OCI-LY3 (cell line): ENCODE measurements around the gene KLHL4.
"Not testable (repeated sequence)": the region's sequence is repeated elsewhere in the genome, so short reads cannot be mapped to it uniquely, and the experiment has no call there.

Source experiments
- H2AFZ ChIP-seq: fragments of 200-600, 300-600 bp; shearing (Covaris generic); 2 replicates; pipeline ENCODE4 v1.6.0; 2014; ENCODE audit warnings: antibody characterized with exemption, low read depth, low read length
- H3K27ac ChIP-seq: fragments of 200-600, 300-600 bp; sonication (generic); 2 replicates; pipeline ENCODE4 v1.5.1; 2014; ENCODE audit warnings: mild to moderate bottlenecking, low read length, moderate library complexity, mixed read lengths
- H3K27me3 ChIP-seq: fragments of 200-600, 300-600 bp; sonication (generic); 2 replicates; pipeline ENCODE4 v1.6.1; 2014; ENCODE audit warnings: low read depth, low read length, mixed read lengths
- H3K36me3 ChIP-seq: fragments of 200-600, 300-600 bp; sonication (generic); replicated peaks from 2 replicates; pipeline ENCODE3; 2014; ENCODE audit warnings: low read depth, low read length, mixed read lengths
- H3K4me1 ChIP-seq: fragments of 300-600, 200-600 bp; sonication (generic); 2 replicates; pipeline ENCODE4 v1.6.1; 2014; ENCODE audit warnings: low read length, mixed read lengths
- H3K4me2 ChIP-seq: fragments of 200-600, 300-600 bp; sonication (generic); 2 replicates; pipeline ENCODE4 v1.6.1; 2014; ENCODE audit warnings: low read length, mixed read lengths
- H3K4me3 ChIP-seq: fragments of 300-600, 200-600 bp; sonication (generic); 2 replicates; pipeline ENCODE4 v1.5.1; 2014; ENCODE audit warnings: antibody characterized with exemption, mild to moderate bottlenecking, low read length, moderate library complexity
- H3K79me2 ChIP-seq: fragments of 300-600, 200-600 bp; shearing (Covaris generic); 2 replicates; pipeline ENCODE4 v1.6.1; 2014; ENCODE audit warnings: mild to moderate bottlenecking, low read length, mixed read lengths
- H3K9ac ChIP-seq: fragments of 300-600, 200-600 bp; shearing (Covaris generic); 2 replicates; pipeline ENCODE4 v1.6.0; 2014; ENCODE audit warnings: mild to moderate bottlenecking, low read length, moderate library complexity
- H3K9me3 ChIP-seq: fragments of 200-600, 300-600 bp; shearing (Covaris generic); 2 replicates; pipeline ENCODE4 v1.6.1; 2014; ENCODE audit warnings: low read length, mixed read lengths; ENCODE audit not compliant: insufficient read depth
- H4K20me1 ChIP-seq: fragments of 200-600, 300-600 bp; sonication (generic); 2 replicates; pipeline ENCODE4 v1.6.1; 2016; ENCODE audit warnings: low read length, mixed read lengths; ENCODE audit not compliant: insufficient read depth
- CTCF ChIP-seq: fragments of 200-600, 300-600 bp; sonication (generic); IDR thresholded peaks from 2 replicates; pipeline ENCODE4 v1.5.1; 2014; ENCODE audit warnings: antibody characterized with exemption, low read length, low read depth
- EZH2phosphoT487 ChIP-seq: fragments of 200-600 bp; shearing (Covaris generic); IDR thresholded peaks from 2 replicates; pipeline ENCODE4 v1.6.1; 2018; ENCODE audit warnings: antibody characterized with exemption, mixed run types, low read depth

The KLHL4 gene

GRCh38 chrX:87697409-87697808 lies 179.8 kb downstream of the KLHL4 start:
- no peak overlapping the region for H2AFZ ChIP-seq
- H3K36me3 ChIP-seq: no peaks in the 10 kb centered on the region
- no peak overlapping the region for H3K4me3 ChIP-seq
- H4K20me1 ChIP-seq: no peaks in the 10 kb centered on the region
- no peak overlapping the region for H3K4me2 ChIP-seq
- H3K9ac ChIP-seq: no peak overlapping the region
- no peaks in the 10 kb centered on the region for H3K9me3 ChIP-seq
- no peak overlapping the region for H3K27ac ChIP-seq
- no peaks in the 10 kb centered on the region for H3K79me2 ChIP-seq
- TF ChIP-seq EZH2phosphoT487 (no peak), CTCF (peak; percentile 28)
- no peaks in the 10 kb centered on the region for H3K27me3 ChIP-seq
- no peaks in the 10 kb centered on the region for H3K4me1 ChIP-seq

GRCh38 chrX:87702795-87703194 lies 185.2 kb downstream of the KLHL4 start:
- Histone ChIP-seq H3K4me2 (no peak overlapping the region), H3K36me3 (no peaks in the 10 kb centered on the region), H3K27me3 (no peaks in the 10 kb centered on the region)

GRCh38 chrX:87703469-87703868 lies 185.9 kb downstream of the KLHL4 start:
- not testable (repeated sequence) for H3K4me3 ChIP-seq, H3K9me3 ChIP-seq

More at GRCh38 chrX:87702795-87703194, 185.2 kb downstream of the KLHL4 start:
- Histone ChIP-seq H3K4me1 (no peaks in the 10 kb centered on the region), H3K79me2 (no peaks in the 10 kb centered on the region), H3K9ac (no peak overlapping the region), H2AFZ (no peak overlapping the region), H3K4me3 (no peak overlapping the region), H4K20me1 (no peaks in the 10 kb centered on the region), H3K9me3 (no peaks in the 10 kb centered on the region), H3K27ac (no peak overlapping the region)
- TF ChIP-seq EZH2phosphoT487: no peak
- no peak for TF ChIP-seq CTCF

GRCh38 chrX:87706134-87706533 lies 188.5 kb downstream of the KLHL4 start:
- H3K36me3 ChIP-seq: no peaks in the 10 kb centered on the region

More at GRCh38 chrX:87703469-87703868, 185.9 kb downstream of the KLHL4 start:
- H3K79me2 ChIP-seq, H3K4me1 ChIP-seq, H3K27me3 ChIP-seq, H3K4me2 ChIP-seq, H3K36me3 ChIP-seq, H3K9ac ChIP-seq, H2AFZ ChIP-seq, H4K20me1 ChIP-seq, H3K27ac ChIP-seq: not testable (repeated sequence)

More at GRCh38 chrX:87706134-87706533, 188.5 kb downstream of the KLHL4 start:
- Histone ChIP-seq H3K27ac (no peak overlapping the region), H3K4me1 (no peaks in the 10 kb centered on the region), H2AFZ (no peak overlapping the region), H3K9me3 (no peaks in the 10 kb centered on the region), H3K4me2 (no peak overlapping the region), H3K27me3 (no peaks in the 10 kb centered on the region), H3K79me2 (no peaks in the 10 kb centered on the region), H3K4me3 (no peak overlapping the region), H4K20me1 (no peaks in the 10 kb centered on the region), H3K9ac (no peak overlapping the region)
- TF ChIP-seq CTCF: no peak
- TF ChIP-seq EZH2phosphoT487: no peak
